Endometrial microvascular endothelial cells (primary cell): ENCODE results near the gene CUTC. TPM values are rescaled to one million over a fixed set of nuclear protein-coding genes. Genes with fewer than 3 reads are reported as not detected.

Experiments
- in situ Hi-C: cut with HindIII; loops from 2 replicates; pipeline ENCODE4 v1.10.0; 2017; ENCODE audit warnings: low sequenced_read_pairs, low pct_unique_long_range_greater_than_20kb; ENCODE audit errors: inconsistent ontology term
- total RNA-seq: library from RNA; depleted of rRNA; stranded (reverse); fragments of >200 nt; gene quantifications from one replicate; pipeline ENCODE4 v1.2.3, GENCODE V29; 2015; ENCODE audit errors: inconsistent ontology term

Gene CUTC
- total RNA-seq, 1 donor from 2014 or later: 33.2 TPM

DNA sequence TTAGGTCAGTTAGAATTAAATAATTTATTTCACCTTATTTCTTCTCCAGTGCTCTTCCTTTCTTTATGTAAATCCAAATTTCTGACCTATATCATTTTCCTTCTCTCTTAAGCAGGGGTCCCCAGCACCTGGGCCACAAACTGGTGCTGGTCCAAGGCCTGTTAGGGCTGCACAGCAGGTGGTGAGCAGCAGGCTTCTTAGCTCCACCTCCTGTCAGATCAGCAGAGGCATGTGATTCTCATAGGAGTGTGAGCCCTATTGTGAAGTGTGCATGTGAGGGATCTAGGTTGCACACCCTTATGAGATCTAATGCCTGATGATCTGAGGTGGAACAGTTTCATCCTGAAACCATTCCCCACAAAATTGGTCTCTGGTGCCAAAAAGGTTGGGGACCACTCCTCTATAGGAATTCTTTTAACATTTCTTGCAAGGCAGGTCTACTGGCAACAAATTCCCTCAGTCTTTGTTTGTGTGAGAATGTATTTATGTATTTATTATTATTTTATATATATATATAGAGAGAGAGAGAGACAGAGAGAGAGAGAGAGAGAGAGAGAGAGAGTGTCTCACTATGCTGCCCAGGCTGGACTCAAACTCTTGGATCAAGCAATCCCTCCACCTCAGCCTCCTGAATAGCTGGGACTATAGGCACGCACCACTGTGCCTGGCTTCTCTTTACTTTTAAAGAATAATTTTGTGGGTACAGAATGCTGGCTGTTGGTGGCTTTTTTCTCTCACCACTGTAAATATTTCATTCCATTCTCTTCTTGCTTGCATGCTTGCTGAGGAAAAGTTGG is 46.1 kb downstream of the CUTC start:
- in situ Hi-C loops: no loop called here

DNA sequence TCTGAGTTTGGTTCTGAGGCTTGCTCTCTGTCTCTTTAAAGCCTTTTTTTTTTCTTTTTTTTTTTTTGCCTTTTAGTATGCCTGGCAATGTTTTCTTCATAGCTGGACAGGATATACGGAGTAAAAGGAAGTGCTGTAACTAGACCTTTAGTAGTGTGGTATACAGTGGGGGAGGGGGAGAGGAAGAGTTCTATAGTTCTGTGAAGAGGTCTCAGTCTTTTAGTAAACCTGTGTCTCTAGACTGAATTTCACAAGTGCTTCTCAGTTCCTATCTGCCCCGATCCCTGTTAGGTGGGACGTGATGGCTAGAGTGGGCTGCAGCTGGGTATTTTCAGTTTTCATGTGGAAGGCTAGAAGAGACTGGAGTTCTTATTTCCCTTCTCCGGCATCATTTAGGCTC is 47.3 kb downstream of the CUTC start:
- in situ Hi-C loops: no loop called here

DNA sequence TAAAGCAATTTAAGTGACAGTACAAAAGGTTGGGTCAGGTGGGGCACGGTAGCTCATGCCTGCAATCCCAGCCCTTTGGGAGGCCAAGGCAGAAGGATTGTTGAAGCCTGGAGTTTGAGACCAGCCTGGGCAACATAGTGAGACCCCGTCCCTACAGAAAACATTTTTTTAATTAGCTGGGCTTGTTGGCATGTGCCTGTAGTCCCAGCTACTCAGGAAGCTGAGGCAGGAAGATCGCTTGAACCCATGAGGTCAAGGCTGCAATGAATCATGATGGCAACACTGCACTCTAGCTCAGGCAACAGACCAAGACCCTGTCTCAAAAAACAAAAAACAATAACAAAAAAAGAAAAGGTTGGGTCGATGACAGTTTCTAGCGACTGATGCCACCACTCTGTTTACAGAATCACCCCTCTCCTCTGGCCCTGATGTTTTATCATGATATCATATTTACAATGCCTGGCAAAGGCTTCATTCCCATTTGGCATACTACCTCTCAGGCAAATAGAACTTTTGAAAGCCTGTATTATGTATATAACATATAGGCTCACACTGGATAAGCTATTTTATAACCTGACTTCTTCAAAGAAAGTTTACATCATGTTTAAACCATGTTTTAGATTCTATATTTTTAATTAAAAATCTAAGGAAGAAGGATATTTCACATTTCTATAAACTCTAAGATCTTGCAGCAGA is 49.8 kb downstream of the CUTC start:
- in situ Hi-C loops: no loop called here

DNA sequence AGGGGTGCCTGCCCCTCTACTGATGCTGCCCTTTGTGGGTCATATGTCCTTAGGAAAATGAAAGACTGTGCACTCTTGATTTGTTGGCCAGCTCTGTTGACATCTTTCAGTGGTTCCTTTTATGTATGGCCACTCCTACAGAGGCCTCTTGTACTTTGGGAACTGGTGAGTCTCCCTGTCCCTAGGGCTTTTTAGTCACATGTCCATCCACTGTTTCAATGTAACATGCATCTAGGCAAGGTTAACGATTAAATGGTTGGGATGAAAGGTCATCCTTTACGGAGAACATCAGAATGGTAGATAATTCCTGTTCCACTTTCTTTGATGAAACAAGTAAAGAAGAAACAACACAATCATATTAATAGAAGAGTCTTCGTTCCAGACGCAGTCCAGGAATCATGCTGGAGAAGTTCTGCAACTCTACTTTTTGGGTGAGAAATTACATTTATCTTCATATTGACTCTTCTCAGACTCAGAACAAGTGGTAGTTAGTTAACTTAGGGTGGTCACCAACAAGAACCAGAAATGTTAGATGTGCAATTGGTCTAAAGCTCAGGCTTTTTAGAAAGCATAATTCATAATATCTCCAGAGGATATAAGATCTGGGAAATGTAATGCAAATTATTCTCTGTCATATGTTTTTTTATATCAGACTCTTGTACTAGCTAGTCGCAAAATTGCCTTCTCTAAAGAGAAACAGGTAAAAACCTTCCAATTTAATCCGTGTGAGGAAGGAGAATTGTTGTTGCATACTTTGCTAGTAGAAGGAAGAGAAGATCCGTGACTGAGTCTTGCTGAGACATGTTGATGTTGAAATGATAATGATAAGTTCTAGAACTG is 50.6 kb downstream of the CUTC start, which contains the start of gene ABCC2:
Gene ABCC2, plus strand, starts transcription at position 194 of the 840 bp plus-strand sequence. Its CDS starts 205 bp downstream, at position 399.
- in situ Hi-C loops: no loop called here

DNA sequence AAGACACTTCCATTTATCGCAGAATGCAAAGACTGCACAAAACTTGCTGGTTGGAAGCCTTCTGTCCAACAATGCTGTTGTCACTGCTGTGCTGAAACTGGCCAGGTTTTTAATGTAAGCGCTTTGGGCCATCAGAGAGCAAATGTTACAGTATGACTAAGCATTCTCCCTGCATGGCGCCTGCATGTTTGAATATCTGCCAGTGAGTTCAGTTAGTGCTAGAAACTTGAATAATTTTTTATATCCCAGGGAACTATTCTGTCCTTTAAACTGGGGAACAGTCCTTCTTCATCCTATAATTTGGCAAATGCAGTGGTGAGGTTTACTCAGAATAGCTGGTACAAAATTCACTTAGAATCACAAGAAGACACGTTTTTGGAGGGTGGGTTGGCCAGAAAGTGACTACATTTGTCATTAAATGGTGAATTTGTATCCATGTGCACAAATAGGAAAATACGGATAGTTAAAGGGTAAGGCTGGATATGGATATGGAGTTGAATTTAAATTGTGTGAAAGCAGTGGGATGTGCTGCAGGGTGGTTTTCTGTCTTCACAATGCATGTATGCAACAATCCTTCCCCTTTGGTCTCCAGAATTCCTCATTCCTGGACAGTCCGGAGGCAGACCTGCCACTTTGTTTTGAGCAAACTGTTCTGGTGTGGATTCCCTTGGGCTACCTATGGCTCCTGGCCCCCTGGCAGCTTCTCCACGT is 52.1 kb downstream of the CUTC start:
- in situ Hi-C loops: no loop called here

DNA sequence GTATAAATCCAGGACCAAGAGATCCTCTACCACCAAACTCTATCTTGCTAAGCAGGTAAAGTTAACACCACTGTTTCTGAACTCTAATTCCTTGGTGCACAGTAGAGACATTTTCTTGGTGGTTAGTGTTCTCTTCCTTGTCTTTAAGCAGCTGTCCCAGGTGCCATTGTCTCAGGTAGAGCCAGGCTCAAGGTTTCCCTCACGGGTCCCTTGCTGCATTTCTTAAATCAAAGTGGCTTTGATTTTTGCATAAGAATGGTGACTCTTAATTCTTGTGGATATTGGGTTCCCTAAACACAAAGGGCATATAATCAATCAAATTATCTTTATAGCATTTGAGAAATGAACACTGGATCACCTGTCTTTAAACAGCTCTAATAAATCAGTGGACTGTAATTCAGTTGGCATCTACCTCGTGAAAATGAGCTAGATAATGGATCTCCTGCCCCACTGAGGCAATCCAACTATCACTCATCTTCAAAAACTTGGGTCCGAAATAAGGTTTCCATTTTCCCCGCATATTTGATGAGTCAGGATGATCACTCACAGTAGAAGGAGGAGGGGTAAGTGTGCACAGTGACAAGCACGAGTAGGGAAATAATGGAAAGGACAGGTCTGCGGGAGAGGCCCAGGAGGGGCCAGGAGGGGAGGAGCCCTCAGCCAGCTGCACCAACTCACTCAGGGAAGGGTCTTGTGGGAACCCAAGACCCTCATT is 52.9 kb downstream of the CUTC start:
- in situ Hi-C loops: no loop called here

DNA sequence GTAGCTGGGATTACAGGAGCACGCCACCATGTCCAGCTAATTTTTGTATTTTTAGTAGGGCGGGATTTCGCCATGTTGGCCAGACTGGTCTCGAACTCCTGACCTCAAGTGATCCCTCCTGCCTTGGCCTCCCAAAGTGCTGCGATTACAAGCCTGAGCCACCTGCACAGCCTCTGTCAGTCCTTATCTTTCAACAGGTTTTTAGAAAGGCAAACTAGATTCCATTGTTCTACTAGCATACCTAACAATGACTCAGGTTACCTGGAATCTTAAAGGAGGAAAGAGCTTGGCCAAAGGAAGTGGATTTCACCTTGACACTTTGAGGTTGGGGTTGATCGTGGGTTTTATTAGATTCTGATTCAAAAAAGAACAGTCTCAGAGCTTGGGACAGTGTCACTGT is 53.6 kb downstream of the CUTC start:
- in situ Hi-C loops: no loop called here

DNA sequence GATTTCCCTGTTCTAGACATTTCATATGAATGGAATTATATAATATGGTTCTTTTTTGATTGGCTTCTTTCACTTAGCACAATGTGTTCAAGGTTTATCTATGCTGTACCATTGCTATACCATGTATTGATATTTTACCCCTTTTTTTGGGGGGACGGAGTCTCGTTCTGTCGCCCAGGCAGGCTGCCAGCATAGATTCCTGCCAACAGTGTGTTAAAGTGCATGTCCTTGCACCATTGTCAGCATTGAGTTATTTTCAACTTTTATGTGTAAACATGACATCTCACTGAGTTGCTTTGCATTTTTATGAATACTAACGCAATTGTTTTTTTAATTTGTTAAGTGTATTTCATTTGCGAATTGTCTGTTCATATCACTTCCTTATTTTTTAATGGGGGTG is 55.3 kb downstream of the CUTC start:
- in situ Hi-C loops: no loop called here

DNA sequence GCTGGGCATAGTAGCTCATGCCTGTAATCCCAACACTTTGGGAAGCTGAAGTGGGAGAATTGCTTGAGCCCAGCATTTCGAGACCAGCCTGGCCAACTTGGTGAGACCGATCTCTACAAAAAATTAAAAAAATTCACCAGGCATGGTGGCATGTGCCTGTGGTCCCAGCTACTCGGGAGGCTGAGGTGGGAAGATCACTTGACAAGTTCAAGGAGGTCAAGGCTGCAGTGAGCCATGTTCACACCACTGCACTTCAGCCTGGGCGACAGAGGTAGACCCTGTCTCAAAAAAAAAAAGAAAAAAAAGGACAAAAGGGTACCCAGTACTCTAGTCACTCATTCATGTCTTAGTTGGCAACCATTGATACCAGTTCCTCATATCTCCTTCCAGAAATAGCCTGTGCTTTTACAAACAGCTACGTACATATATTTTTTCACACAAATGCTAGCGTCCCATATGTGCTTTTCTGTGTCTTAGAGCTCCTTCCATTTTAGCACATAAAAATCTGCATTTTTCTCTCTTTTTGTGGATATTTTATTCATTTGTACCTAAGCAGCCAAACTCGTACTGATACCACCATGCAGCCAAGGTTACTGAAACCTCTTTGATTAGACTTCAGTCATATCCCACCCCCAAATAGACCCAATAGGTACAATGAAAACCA is 55.9 kb downstream of the CUTC start:
- in situ Hi-C loops: no loop called here

DNA sequence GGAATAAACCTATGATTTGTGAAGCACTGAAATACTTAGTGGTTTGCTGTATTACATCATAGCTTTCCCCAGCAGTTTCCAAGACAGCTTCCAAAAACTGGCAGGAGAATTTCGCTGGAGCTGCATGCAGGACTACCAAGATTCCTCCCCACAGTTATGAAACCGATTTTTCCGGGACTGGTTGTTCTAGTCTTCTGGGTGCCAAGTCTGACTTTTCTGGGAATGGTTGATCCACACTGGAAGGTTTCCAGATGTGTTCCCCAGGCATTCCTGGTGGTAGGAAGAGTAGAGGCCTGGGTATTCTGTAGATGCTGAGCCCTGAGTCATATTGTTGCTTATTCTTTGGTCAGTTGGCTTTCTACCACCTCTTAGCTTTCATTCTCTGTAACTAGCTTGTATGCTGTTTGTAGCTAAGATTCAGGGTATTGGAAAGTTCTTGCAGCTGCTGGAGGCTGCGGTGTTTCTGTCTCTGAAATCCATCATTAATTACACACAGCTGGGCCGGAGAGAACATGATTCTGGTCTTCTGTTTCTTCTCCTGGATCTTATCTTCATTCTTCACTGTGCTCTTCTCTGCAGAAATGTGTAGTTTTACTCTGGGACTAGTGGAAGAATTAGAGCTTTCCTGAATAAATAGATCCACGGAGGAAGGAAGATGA is 56.7 kb downstream of the CUTC start:
- in situ Hi-C loops: no loop called here

DNA sequence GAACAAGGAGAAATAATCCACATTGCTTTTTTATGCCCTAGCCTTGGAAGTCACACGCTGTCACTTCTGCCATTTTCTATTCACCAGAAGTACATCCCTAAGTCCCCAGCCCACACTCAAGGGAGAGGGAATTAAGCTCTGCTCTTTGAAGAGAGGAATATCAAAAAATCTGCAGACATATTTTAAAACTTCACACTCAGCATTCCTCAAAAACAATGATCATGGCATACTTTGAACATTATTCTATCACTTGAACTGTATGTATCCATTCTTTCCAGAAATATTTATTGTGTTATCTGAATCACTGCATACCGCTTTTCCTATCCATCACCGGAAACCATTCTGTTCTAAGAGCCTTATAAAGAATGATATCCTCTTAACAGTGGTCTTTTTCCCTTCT is 59.8 kb downstream of the CUTC start:
- in situ Hi-C loops: no loop called here

DNA sequence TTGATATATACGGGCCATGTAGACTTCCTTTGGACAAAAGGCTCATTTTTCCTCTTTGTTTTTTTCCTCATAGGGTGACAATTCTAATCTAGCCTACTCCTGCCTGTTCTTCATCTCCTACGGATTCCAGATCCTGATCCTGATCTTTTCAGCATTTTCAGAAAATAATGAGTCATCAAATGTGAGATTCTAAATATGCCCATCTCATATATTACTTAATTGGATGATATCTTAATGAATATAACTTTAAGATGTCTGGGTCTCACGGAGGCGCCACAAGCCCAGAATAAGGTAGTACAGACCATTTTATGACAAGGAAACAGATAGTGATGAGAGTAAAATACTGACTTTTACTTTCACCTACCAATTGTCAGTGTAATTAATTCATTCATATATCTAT is 61.8 kb downstream of the CUTC start:
- in situ Hi-C loops: no loop called here

DNA sequence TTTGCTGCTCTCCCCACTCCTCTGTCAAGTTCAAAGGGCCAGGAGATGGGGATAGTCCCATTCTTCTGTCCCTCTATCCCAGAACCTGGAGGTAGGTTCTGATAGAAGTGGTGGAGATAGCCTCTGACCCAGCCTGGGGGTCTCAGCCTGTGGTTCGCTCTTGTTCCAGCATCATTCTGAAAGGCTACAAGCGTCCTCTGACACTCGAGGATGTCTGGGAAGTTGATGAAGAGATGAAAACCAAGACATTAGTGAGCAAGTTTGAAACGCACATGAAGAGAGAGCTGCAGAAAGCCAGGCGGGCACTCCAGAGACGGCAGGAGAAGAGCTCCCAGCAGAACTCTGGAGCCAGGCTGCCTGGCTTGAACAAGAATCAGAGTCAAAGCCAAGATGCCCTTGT is 64.9 kb downstream of the CUTC start:
- in situ Hi-C loops: no loop called here

DNA sequence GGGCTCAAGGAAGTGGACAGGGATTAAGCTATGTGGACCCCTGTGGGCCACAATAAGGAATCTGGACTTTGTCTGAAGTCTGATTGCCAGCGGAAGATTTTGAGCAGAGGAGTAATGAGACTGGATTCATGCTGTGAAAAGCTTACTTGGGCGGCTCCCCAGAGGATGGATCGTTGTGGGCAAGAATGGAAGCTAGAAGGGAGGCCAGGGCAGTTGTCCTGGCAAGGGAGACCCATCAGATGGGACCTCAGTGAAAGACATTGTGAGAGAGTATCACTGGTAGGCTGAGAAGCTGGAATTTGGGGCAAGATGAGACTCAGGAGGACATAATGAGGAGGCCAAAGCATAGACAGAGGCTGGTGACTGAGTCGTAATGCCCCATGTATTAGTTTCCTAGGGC is 66.0 kb downstream of the CUTC start:
- in situ Hi-C loops: no loop called here

DNA sequence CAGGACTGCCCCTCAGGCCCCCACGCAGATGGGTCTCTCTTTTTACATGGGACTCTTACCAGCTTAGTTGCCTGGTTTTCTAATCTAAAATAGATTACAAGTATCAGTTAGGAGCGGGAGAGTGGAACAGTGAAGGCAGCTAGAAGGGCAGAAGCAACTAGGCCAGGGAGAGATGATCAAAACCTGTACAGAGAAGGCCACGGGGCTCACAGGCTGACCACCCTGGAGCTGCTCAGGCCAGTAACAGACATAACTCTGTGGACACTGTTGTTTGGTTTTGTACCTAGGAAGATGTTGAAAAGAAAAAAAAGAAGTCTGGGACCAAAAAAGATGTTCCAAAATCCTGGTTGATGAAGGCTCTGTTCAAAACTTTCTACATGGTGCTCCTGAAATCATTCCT is 66.9 kb downstream of the CUTC start:
- in situ Hi-C loops: no loop called here

DNA sequence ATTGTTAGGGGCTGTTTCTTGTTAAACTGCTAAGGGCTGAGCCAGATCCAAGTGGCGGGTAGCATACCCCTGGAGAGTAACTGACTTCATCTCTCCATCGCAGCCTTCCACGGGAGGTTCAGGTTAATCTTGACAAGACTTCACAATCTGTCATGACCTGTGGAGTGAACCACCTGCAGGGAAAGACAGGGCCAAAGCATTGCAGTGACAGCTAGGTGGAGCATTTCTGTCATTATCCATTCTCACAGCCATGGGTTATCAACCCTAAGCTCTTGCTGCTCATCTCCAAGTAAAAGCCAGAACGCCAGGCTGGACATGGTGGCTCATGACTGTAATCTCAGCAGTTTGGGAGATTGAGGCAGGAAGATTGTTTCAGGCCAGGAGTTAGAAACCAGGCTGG is 67.6 kb downstream of the CUTC start:
- in situ Hi-C loops: no loop called here

DNA sequence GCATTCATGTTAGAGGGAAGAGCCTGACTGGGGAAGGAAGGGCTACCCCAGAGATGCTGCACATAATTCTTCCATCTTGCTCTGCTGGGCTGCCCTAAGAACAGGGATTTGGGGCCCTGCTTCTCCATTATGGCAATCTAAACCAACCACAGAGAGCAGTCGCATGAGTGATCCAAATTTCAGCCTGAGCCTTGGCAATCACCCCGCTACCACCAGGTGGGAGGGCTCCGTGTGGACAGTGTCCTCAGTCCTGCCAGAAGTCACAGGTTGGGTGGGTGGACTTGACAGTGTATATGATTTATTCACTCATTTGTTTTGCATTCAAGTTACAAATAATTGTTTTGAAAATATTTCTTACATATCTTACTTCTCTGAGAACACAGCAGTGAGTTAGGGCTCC is 72.4 kb downstream of the CUTC start:
- in situ Hi-C loops: no loop called here
